ENCODE data around the gene TBC1D2B. TPM values are rescaled to one million over a fixed set of nuclear protein-coding genes. Genes with fewer than 3 reads are reported as not detected.
"Not testable (repeated sequence)": the region's sequence is repeated elsewhere in the genome, so short reads cannot be mapped to it uniquely, and the experiment has no call there.

Gene TBC1D2B
- total and polyA plus RNA-seq, 8 donors = 13.4 to 35.8 (median 22.6) TPM

- Histone ChIP-seq H3K4me1 (no peaks in the 10 kb centered on the region), H3K9me3 (no peaks in the 10 kb centered on the region), H3K27me3 (no peaks in the 10 kb centered on the region), H3K4me3 (peak overlapping the region in 2 of 4 donors; percentile 3 to 6), H3K27ac (no peak overlapping the region), H3K36me3 (no peaks in the 10 kb centered on the region)
- FAIRE-seq (no peak), ATAC-seq (peak; percentile 98 to 100 (median 100)), DNase-seq (peak; percentile 70 to 92 (median 84))
- peak; percentile 91 to 95 (median 94) for TF ChIP-seq CTCF (IDR thresholded peaks at IDR 0.05)
- intact Hi-C loops (cut with DNase I) = no loop called here
- WGBS, 2 donors = 3% methylated on average over 17 of the region's 17 CpGs
These were observed 118.1 kb downstream of the TBC1D2B start for GRCh38 chr15:77959432-77959879.

GRCh38 chr15:77958716-77959431 is 118.6 kb downstream of the TBC1D2B start:
- H3K27ac ChIP-seq; H3K36me3 ChIP-seq; H3K9me3 ChIP-seq; DNase-seq; H3K27me3 ChIP-seq; H3K4me1 ChIP-seq; FAIRE-seq; H3K4me3 ChIP-seq; intact Hi-C loops (cut with DNase I): not testable (repeated sequence)
- peak in 2 of 4 donors; percentile 10 to 16 for ATAC-seq
- WGBS, 2 donors = 47 to 54% methylated on average over 7 of the region's 7 CpGs

- 87 to 92% methylated on average over 2 of the region's 2 CpGs for WGBS, 2 donors
- H3K27me3 ChIP-seq; FAIRE-seq; H3K27ac ChIP-seq; ATAC-seq; H3K4me3 ChIP-seq; H3K36me3 ChIP-seq; intact Hi-C loops (cut with DNase I); H3K4me1 ChIP-seq; DNase-seq; H3K9me3 ChIP-seq: not testable (repeated sequence)
These were observed 119.5 kb downstream of the TBC1D2B start for GRCh38 chr15:77958021-77958420.

- H3K9me3 ChIP-seq; H3K27me3 ChIP-seq; ATAC-seq; H3K27ac ChIP-seq; FAIRE-seq; H3K36me3 ChIP-seq; H3K4me3 ChIP-seq; intact Hi-C loops (cut with DNase I); H3K4me1 ChIP-seq: not testable (repeated sequence)
- peak in 1 of 6 donors; percentile 4 for DNase-seq
- 61 to 76% methylated on average over 5 of the region's 5 CpGs for WGBS, 2 donors
These were observed 123.6 kb downstream of the TBC1D2B start for GRCh38 chr15:77953926-77954325.

- FAIRE-seq = not testable (repeated sequence)
These were observed 124.5 kb downstream of the TBC1D2B start for GRCh38 chr15:77952928-77953446.

GRCh38 chr15:77951105-77951786 is 126.3 kb downstream of the TBC1D2B start:
- H3K9me3 ChIP-seq; H3K4me3 ChIP-seq; ATAC-seq; H3K36me3 ChIP-seq; intact Hi-C loops (cut with DNase I); FAIRE-seq; H3K27ac ChIP-seq; H3K4me1 ChIP-seq; H3K27me3 ChIP-seq: not testable (repeated sequence)
- peak in 1 of 6 donors; percentile 39 for DNase-seq
- 84 to 92% methylated on average over 3 to 4 of the region's 5 CpGs for WGBS, 2 donors

More at GRCh38 chr15:77952928-77953446, 124.5 kb downstream of the TBC1D2B start:
- whole genome bisulfite sequencing, 2 donors = 63 to 67% methylated on average over 3 to 4 of the region's 5 CpGs
- ATAC-seq = peak in 2 of 4 donors; percentile 51 to 64
- H3K27ac ChIP-seq; H3K4me1 ChIP-seq; H3K36me3 ChIP-seq; H3K27me3 ChIP-seq; intact Hi-C loops (cut with DNase I); H3K9me3 ChIP-seq; H3K4me3 ChIP-seq: not testable (repeated sequence)
- DNase-seq = peak in 2 of 6 donors; percentile 62 to 82

GRCh38 chr15:77950470-77950869 is 127.0 kb downstream of the TBC1D2B start:
- H3K27ac ChIP-seq; H3K27me3 ChIP-seq; FAIRE-seq; H3K9me3 ChIP-seq; DNase-seq; ATAC-seq; H3K4me3 ChIP-seq; H3K36me3 ChIP-seq; intact Hi-C loops (cut with DNase I); H3K4me1 ChIP-seq: not testable (repeated sequence)
- WGBS, 2 donors = 97% methylated on average over 1 of the region's 2 CpGs
